ENCODE results near the gene RPAP3.
A peak's percentile ranks its signal among the peaks of the same experiment; 100 is the strongest.

RPAP3 gene

GRCh38 chr12:47742253-47742825 lies 36.5 kb upstream of the RPAP3 start:
- DNase-seq = no peak

- peak; percentile 95 for DNase-seq
Observed at GRCh38 chr12:47741340-47741703, 35.5 kb upstream of the RPAP3 start.

- no peak for DNase-seq
Observed at GRCh38 chr12:47740606-47741339, 34.9 kb upstream of the RPAP3 start.

GRCh38 chr12:47739979-47740378 lies 34.1 kb upstream of the RPAP3 start:
- no peak for DNase-seq

GRCh38 chr12:47739297-47739696 lies 33.5 kb upstream of the RPAP3 start:
- DNase-seq = no peak

GRCh38 chr12:47737936-47738594 lies 32.2 kb upstream of the RPAP3 start:
- no peak for DNase-seq

GRCh38 chr12:47736877-47737676 lies 31.2 kb upstream of the RPAP3 start:
- DNase-seq = no peak

- DNase-seq = no peak
Observed at GRCh38 chr12:47736216-47736615, 30.4 kb upstream of the RPAP3 start.

GRCh38 chr12:47735649-47736048 lies 29.8 kb upstream of the RPAP3 start:
- no peak for DNase-seq

GRCh38 chr12:47734725-47735480 lies 29.1 kb upstream of the RPAP3 start:
- DNase-seq = no peak

GRCh38 chr12:47733142-47733541 lies 27.3 kb upstream of the RPAP3 start:
- no peak for DNase-seq

GRCh38 chr12:47732504-47732903 lies 26.7 kb upstream of the RPAP3 start:
- DNase-seq = no peak

- no peak for DNase-seq
Observed at GRCh38 chr12:47731723-47732122, 25.9 kb upstream of the RPAP3 start.

- no peak for DNase-seq
Observed at GRCh38 chr12:47730341-47730744, 24.5 kb upstream of the RPAP3 start.

GRCh38 chr12:47729233-47729632 lies 23.4 kb upstream of the RPAP3 start:
- DNase-seq = no peak

- no peak for DNase-seq
Observed at GRCh38 chr12:47725893-47726292, 20.1 kb upstream of the RPAP3 start.

- DNase-seq = no peak
Observed at GRCh38 chr12:47725091-47725772, 19.4 kb upstream of the RPAP3 start, which contains the start of gene ENDOU. Gene ENDOU, minus strand, starts transcription at chr12:47725490. Its CDS starts 77 bp downstream, at chr12:47725413.

- no peak for DNase-seq
Observed at GRCh38 chr12:47722941-47723631, 17.3 kb upstream of the RPAP3 start.

GRCh38 chr12:47722136-47722834 lies 16.5 kb upstream of the RPAP3 start:
- DNase-seq = no peak

GRCh38 chr12:47721431-47721973 lies 15.7 kb upstream of the RPAP3 start:
- DNase-seq = no peak
